Measurements from ENCODE around the gene NLRC5.

Gene NLRC5

GRCh38 chr16:57113042-57113453 lies 123.7 kb downstream of the NLRC5 start:
- no peak for DNase-seq (ENCODE audit: extremely low spot score)
- CTCF ChIA-PET: no interaction called here
- POLR2A ChIA-PET: interaction anchor here (1.0 kb wide), 1 partner anchor 21 kb away, joined by 3 read pairs; the partner anchor contains the start of gene CPNE2
- no peak for TF ChIP-seq BHLHE40 (IDR thresholded peaks at IDR 0.05; ENCODE audit: borderline replicate concordance)

GRCh38 chr16:57113664-57114063 lies 124.3 kb downstream of the NLRC5 start:
- CTCF ChIA-PET: no interaction called here

GRCh38 chr16:57115168-57115513 lies 125.8 kb downstream of the NLRC5 start:
- CTCF ChIA-PET: no interaction called here
- no peak for TF ChIP-seq BHLHE40 (IDR thresholded peaks at IDR 0.05; ENCODE audit: borderline replicate concordance)
- no peak for TF ChIP-seq FOXK2 (IDR thresholded peaks at IDR 0.05)
- no peak for TF ChIP-seq ELF4 (IDR thresholded peaks at IDR 0.05)
- no peak for TF ChIP-seq SP1 (IDR thresholded peaks at IDR 0.05)
- TF ChIP-seq NFRKB (IDR thresholded peaks at IDR 0.05): no peak
- TF ChIP-seq ZNF384 (IDR thresholded peaks at IDR 0.05): no peak
- TF ChIP-seq, protein P1, sequence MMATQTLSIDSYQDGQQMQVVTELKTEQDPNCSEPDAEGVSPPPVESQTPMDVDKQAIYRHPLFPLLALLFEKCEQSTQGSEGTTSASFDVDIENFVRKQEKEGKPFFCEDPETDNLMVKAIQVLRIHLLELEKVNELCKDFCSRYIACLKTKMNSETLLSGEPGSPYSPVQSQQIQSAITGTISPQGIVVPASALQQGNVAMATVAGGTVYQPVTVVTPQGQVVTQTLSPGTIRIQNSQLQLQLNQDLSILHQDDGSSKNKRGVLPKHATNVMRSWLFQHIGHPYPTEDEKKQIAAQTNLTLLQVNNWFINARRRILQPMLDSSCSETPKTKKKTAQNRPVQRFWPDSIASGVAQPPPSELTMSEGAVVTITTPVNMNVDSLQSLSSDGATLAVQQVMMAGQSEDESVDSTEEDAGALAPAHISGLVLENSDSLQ (IDR thresholded peaks at IDR 0.05): no peak
- no peak for TF ChIP-seq TARDBP (IDR thresholded peaks at IDR 0.05)
- TF ChIP-seq HDGF (IDR thresholded peaks at IDR 0.05; ENCODE audit: borderline replicate concordance): no peak
- no peak for TF ChIP-seq ARNT (IDR thresholded peaks at IDR 0.05)
- no peak for TF ChIP-seq FOXM1 (IDR thresholded peaks at IDR 0.05; ENCODE audit: borderline replicate concordance)
- TF ChIP-seq CTBP1 (IDR thresholded peaks at IDR 0.05; ENCODE audit: borderline replicate concordance): no peak
- TF ChIP-seq LEF1 (IDR thresholded peaks at IDR 0.05; ENCODE audit: borderline replicate concordance): no peak
- no peak for TF ChIP-seq SUZ12 (IDR thresholded peaks at IDR 0.05)
- TF ChIP-seq FOXA1 (IDR thresholded peaks at IDR 0.05): no peak
- no peak for DNase-seq (ENCODE audit: extremely low spot score)
- POLR2A ChIA-PET: no interaction called here

More at GRCh38 chr16:57113664-57114063, 124.3 kb downstream of the NLRC5 start:
- no peak for DNase-seq (ENCODE audit: extremely low spot score)
- TF ChIP-seq ELF4 (IDR thresholded peaks at IDR 0.05) (no peak), FOXK2 (IDR thresholded peaks at IDR 0.05) (no peak), NFRKB (IDR thresholded peaks at IDR 0.05) (no peak), FOXM1 (IDR thresholded peaks at IDR 0.05; ENCODE audit: borderline replicate concordance) (no peak), L3MBTL2 (conservative IDR thresholded peaks at IDR 0.05) (no peak), ZNF384 (IDR thresholded peaks at IDR 0.05) (no peak), ARNT (IDR thresholded peaks at IDR 0.05) (no peak), BHLHE40 (IDR thresholded peaks at IDR 0.05; ENCODE audit: borderline replicate concordance) (no peak), SUZ12 (IDR thresholded peaks at IDR 0.05) (no peak), CTBP1 (IDR thresholded peaks at IDR 0.05; ENCODE audit: borderline replicate concordance) (no peak), HDGF (IDR thresholded peaks at IDR 0.05; ENCODE audit: borderline replicate concordance) (no peak), TARDBP (IDR thresholded peaks at IDR 0.05) (no peak), SP1 (IDR thresholded peaks at IDR 0.05) (no peak), LEF1 (IDR thresholded peaks at IDR 0.05; ENCODE audit: borderline replicate concordance) (no peak), FOXA1 (IDR thresholded peaks at IDR 0.05) (no peak)
- TF ChIP-seq, protein P1 (IDR thresholded peaks at IDR 0.05): no peak
- POLR2A ChIA-PET: interaction anchor here (1.0 kb wide), 1 partner anchor 21 kb away, joined by 3 read pairs; the partner anchor contains the start of gene CPNE2

DNA sequence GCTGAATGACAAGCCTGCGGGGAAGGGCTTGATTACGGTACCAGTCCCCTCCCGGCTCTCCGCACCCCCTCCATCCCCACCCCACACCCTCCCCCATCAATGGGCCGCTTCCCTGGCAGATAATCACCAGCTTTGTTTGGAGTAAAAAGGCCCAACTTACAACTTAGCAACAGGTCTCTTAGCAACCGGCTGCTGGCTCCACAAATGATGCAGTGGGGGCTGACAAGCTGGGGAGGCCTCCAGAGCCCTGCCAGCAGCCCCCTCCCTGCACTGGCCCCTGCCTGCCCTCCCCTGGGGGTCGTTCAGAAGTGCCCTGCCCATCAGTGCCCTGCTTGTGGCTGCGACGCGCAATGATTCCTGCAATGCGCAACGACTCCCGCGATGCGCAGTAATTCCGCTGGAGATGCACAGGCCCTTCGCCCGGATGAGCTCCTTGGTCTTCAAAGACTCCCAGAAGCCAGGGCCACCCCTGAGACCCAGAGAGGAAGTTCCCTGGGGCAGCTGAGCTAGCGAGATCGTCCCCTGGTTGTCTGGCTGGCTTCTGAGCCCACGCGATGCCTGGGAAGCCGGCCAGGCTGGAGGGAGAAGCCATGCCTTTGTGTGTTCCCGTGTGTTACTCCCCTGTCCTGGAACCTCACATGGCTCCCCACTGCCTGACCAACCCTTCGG lies 126.3 kb downstream of the NLRC5 start:
- no peak for TF ChIP-seq SP1 (IDR thresholded peaks at IDR 0.05)
- TF ChIP-seq ELF4 (IDR thresholded peaks at IDR 0.05): no peak
- no peak for TF ChIP-seq ARNT (IDR thresholded peaks at IDR 0.05)
- TF ChIP-seq ZNF384 (IDR thresholded peaks at IDR 0.05): no peak
- no peak for TF ChIP-seq L3MBTL2 (conservative IDR thresholded peaks at IDR 0.05)
- no peak for TF ChIP-seq FOXA1 (IDR thresholded peaks at IDR 0.05)
- TF ChIP-seq SUZ12 (IDR thresholded peaks at IDR 0.05): no peak
- no peak for TF ChIP-seq CTBP1 (IDR thresholded peaks at IDR 0.05; ENCODE audit: borderline replicate concordance)
- no peak for TF ChIP-seq HDGF (IDR thresholded peaks at IDR 0.05; ENCODE audit: borderline replicate concordance)
- no peak for TF ChIP-seq BHLHE40 (IDR thresholded peaks at IDR 0.05; ENCODE audit: borderline replicate concordance)
- no peak for TF ChIP-seq LEF1 (IDR thresholded peaks at IDR 0.05; ENCODE audit: borderline replicate concordance)
- TF ChIP-seq, protein P1 (IDR thresholded peaks at IDR 0.05): no peak
- TF ChIP-seq TARDBP (IDR thresholded peaks at IDR 0.05): no peak
- no peak for TF ChIP-seq FOXK2 (IDR thresholded peaks at IDR 0.05)
- no peak for TF ChIP-seq FOXM1 (IDR thresholded peaks at IDR 0.05; ENCODE audit: borderline replicate concordance)
- no peak for TF ChIP-seq NFRKB (IDR thresholded peaks at IDR 0.05)
- DNase-seq (ENCODE audit: extremely low spot score): no peak
- POLR2A ChIA-PET: no interaction called here
- CTCF ChIA-PET: no interaction called here

- TF ChIP-seq LEF1 (IDR thresholded peaks at IDR 0.05; ENCODE audit: borderline replicate concordance): no peak
- no peak for TF ChIP-seq FOXM1 (IDR thresholded peaks at IDR 0.05; ENCODE audit: borderline replicate concordance)
- TF ChIP-seq FOXA1 (IDR thresholded peaks at IDR 0.05): no peak
- TF ChIP-seq ARNT (IDR thresholded peaks at IDR 0.05): no peak
- no peak for TF ChIP-seq BHLHE40 (IDR thresholded peaks at IDR 0.05; ENCODE audit: borderline replicate concordance)
- no peak for TF ChIP-seq CTBP1 (IDR thresholded peaks at IDR 0.05; ENCODE audit: borderline replicate concordance)
- no peak for TF ChIP-seq SUZ12 (IDR thresholded peaks at IDR 0.05)
- TF ChIP-seq ZNF384 (IDR thresholded peaks at IDR 0.05): no peak
- TF ChIP-seq, protein P1 (IDR thresholded peaks at IDR 0.05): no peak
- no peak for TF ChIP-seq NFRKB (IDR thresholded peaks at IDR 0.05)
- TF ChIP-seq TARDBP (IDR thresholded peaks at IDR 0.05): no peak
- POLR2A ChIA-PET: no interaction called here
- CTCF ChIA-PET: interaction anchor here (1.3 kb wide), 1 partner anchor 154 kb away, joined by 3 read pairs; no protein-coding TSS in a partner anchor
- no peak for DNase-seq (ENCODE audit: extremely low spot score)
Measured at GRCh38 chr16:57118461-57119084, 129.2 kb downstream of the NLRC5 start.
